ENCODE measurements around the gene AKAP3. TPM values are rescaled to one million over a fixed set of nuclear protein-coding genes. Genes with fewer than 3 reads are reported as not detected.

The AKAP3 gene
- total RNA-seq, 4 donors from 2014 or later, result 2.0 to 7.7 (median 3.0) TPM

DNA sequence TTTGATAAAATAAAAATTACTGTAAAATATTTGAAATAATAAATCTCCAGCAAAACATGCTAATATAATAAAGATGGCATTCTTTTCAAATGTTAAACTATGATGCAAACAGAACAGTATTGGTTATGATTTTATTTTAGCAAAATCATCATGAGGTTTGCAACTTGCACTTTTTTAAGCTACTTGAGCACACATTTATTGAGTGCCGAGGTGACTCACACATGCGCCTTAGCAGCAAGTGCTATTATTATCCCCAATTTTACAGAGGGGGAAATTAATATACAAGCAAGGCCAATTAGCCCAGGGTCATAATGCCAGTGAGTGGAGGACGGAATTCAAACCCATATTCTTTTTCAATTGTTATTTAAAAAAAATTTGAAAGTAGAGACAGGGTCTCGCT lies 79.6 kb downstream of the AKAP3 start:
- no peak for TF ChIP-seq CTCF (IDR thresholded peaks at IDR 0.05)
- no peak for TF ChIP-seq POLR2A (IDR thresholded peaks at IDR 0.05)
- Histone ChIP-seq H3K4me3 (replicated peaks in 1 of 3) (no peak overlapping the region), H3K9me3 (no peaks in the 10 kb centered on the region), H3K36me3 (no peaks in the 10 kb centered on the region), H3K4me1 (peaks cover 6% of the 10 kb centered on the region in 2 donors), H3K27me3 (no peaks in the 10 kb centered on the region), H3K27ac (no peak overlapping the region)
- DNase-seq, result no peak
- 90 to 93% methylated on average over 4 of the region's 4 CpGs for WGBS, 2 donors
- intact Hi-C loops (cut with DNase I), result no loop called here

DNA sequence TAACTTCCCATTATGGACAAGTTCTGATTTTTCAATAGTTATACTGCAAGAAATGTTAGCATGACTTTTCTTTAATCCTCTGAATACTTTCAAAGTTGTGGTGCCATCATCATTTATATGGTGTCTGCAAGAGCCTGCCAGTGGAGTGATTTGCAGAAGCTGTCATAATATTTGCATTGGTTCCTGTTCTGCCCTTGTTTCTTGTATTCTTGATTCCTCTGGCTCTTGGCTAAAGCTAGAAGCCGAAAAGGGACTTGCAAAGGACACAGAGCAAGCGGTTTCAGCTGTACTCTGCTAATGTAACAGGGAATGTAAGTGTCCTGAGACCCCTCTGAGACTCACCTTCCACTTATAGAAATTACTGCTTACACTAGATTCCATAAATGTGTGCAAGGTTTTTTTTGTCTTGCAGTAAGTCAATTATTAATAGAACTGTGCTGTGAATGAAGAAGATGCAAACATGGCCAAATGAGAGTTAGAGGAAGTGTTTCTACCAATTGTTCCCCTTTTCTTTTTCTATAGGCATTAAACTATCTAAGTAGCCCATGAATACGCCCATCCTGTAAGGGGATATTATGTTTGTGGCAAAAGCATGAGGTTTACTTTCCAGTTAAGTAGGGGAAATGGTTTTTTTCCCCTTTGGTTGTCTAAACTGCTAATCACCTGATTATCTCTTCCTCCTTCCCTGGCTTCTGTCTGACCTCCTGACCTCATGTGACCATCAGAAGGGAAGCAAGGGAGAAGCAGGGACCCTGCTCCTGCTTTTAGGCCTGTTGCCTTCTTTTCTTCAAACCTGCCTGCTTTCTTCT lies 81.6 kb downstream of the AKAP3 start:
- no peak overlapping the region for H3K27ac ChIP-seq
- TF ChIP-seq POLR2A (IDR thresholded peaks at IDR 0.05) (no peak), CTCF (IDR thresholded peaks at IDR 0.05) (no peak)
- peaks cover 10 to 13% of the 10 kb centered on the region in 2 donors for H3K4me1 ChIP-seq
- DNase-seq, result no peak
- H3K27me3 ChIP-seq, result no peaks in the 10 kb centered on the region
- WGBS, 2 donors, result 72 to 76% methylated on average over 3 of the region's 3 CpGs
- no peak overlapping the region for H3K4me3 ChIP-seq (replicated peaks in 1 of 3)
- no peaks in the 10 kb centered on the region for H3K36me3 ChIP-seq
- H3K9me3 ChIP-seq, result no peaks in the 10 kb centered on the region
- intact Hi-C loops (cut with DNase I), result no loop called here

- Histone ChIP-seq H3K36me3 (no peaks in the 10 kb centered on the region), H3K27me3 (no peaks in the 10 kb centered on the region), H3K4me3 (replicated peaks in 1 of 3) (no peak overlapping the region), H3K27ac (no peak overlapping the region), H3K9me3 (no peaks in the 10 kb centered on the region), H3K4me1 (peaks cover 11 to 12% of the 10 kb centered on the region in 2 donors)
- TF ChIP-seq POLR2A (IDR thresholded peaks at IDR 0.05), result no peak
- no peak for TF ChIP-seq CTCF (IDR thresholded peaks at IDR 0.05)
- intact Hi-C loops (cut with DNase I), result no loop called here
- DNase-seq, result no peak
- WGBS, 2 donors, result 90% methylated on average over 2 of the region's 2 CpGs
Observed at GRCh38 chr12:4566474-4566873, 82.4 kb downstream of the AKAP3 start.

Other genes starting within 250 kb of the AKAP3 start
- not detected for gene FGF6, start 203.2 kb downstream of the AKAP3 start, total RNA-seq
- 10 to 100 TPM in 1 of 4 donors, 1 to 10 TPM in 2, under 1 TPM in 1; 0.67 to 10.2 (median 3.1) TPM for gene RAD51AP1, start 110.2 kb downstream of the AKAP3 start, total RNA-seq
- 10 to 100 TPM; 23.5 to 46.5 (median 41.7) TPM for gene DYRK4, start 86.8 kb downstream of the AKAP3 start, total RNA-seq
- 10 to 100 TPM; 36.1 to 73.4 (median 52.2) TPM for gene NDUFA9, start 63 bp upstream of the AKAP3 start, total RNA-seq
- under 1 TPM in 2 of 4 donors, not detected in 2; 0.54 to 0.78 TPM for gene GALNT8, start 71.3 kb upstream of the AKAP3 start, total RNA-seq

Measured in thyroid gland (tissue), 4 donors.